C4-2B (cell line): ENCODE measurements around the gene VDAC1.
A peak's percentile ranks its signal among the peaks of the same experiment; 100 is the strongest.

Source experiments
- H3K27ac ChIP-seq: fragments of 450-650 bp; 2 replicates; pipeline ENCODE4 v1.5.1; 2017
- ZFX ChIP-seq: fragments of 450-650 bp; IDR thresholded peaks from 2 replicates; pipeline ENCODE4 v1.6.1; 2017
- TF ChIP-seq, protein P1 (sequence below): fragments of 450-650 bp; conservative IDR thresholded peaks from 2 replicates; pipeline ENCODE4 v1.5.1; 2017; ENCODE audit warnings: mild to moderate bottlenecking

VDAC1 gene

GRCh38 chr5:133993185-133993936 lies 11.4 kb downstream of the VDAC1 start:
- H3K27ac ChIP-seq, result peak overlapping the region; percentile 60; the same call in 1 of the 2 replicates
- TF ChIP-seq, protein P1, sequence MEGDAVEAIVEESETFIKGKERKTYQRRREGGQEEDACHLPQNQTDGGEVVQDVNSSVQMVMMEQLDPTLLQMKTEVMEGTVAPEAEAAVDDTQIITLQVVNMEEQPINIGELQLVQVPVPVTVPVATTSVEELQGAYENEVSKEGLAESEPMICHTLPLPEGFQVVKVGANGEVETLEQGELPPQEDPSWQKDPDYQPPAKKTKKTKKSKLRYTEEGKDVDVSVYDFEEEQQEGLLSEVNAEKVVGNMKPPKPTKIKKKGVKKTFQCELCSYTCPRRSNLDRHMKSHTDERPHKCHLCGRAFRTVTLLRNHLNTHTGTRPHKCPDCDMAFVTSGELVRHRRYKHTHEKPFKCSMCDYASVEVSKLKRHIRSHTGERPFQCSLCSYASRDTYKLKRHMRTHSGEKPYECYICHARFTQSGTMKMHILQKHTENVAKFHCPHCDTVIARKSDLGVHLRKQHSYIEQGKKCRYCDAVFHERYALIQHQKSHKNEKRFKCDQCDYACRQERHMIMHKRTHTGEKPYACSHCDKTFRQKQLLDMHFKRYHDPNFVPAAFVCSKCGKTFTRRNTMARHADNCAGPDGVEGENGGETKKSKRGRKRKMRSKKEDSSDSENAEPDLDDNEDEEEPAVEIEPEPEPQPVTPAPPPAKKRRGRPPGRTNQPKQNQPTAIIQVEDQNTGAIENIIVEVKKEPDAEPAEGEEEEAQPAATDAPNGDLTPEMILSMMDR, result no peak
- TF ChIP-seq ZFX, result no peak

- TF ChIP-seq, protein P1, result no peak
- no peak for TF ChIP-seq ZFX
- peak overlapping the region; percentile 60 for H3K27ac ChIP-seq
Measured at GRCh38 chr5:133992429-133993155, 12.2 kb downstream of the VDAC1 start.

DNA sequence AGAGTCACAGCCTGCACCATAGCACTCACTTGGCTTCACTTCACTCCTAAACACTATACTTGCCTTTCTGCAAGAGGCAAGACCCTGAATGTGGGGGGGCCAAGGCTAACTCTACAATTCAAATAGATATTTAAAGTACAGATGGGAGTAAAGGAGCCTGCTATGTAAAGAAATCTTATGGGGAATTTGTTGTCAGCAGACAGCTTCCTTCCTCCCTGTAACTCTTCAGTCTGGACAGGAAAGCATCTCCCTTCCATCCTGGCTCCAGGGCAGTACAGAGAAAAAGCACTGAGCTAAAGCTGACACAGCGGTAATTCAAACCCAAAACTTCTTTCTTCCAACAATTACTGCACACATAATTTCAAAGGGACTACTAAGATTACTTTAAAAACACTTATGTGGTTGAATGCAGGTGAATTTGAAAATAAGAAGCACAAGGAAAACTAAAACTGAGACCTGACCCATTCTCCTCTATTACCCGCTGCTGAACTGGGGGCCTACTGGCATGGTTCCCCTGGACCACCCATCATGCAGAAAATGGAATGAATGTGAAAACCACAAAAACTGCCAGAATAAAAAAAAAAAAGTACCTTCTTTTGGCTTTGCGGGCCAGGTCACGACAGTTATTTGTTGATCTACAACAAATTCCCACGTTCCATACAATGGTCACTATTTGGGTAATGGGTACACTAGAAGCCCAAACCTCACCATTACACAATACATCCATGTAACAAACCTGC lies 13.4 kb downstream of the VDAC1 start:
- H3K27ac ChIP-seq, result no peak overlapping the region
- no peak for TF ChIP-seq ZFX
- TF ChIP-seq, protein P1, result no peak

DNA sequence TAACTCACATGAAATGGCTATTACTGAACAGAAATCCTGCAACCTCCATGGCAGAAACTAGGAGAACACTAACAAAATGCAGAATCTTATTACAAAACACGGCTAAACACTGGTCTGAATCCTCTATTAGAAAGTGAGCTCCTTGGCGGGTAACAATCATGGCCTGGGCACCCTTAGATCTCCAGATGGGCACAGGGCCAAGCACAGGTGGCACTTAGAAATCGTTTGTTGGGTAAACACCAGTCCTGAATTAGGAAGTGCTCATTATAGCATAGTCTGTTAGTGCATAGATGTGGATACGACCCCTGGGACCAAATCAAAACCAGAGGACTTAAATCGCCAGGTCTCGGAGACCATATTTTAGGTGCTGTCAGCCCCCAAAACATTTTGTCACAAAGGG lies 14.4 kb downstream of the VDAC1 start:
- no peak for TF ChIP-seq ZFX
- TF ChIP-seq, protein P1, result no peak
- H3K27ac ChIP-seq, result no peak overlapping the region

GRCh38 chr5:133985540-133986180 lies 19.1 kb downstream of the VDAC1 start:
- H3K27ac ChIP-seq, result no peak overlapping the region

DNA sequence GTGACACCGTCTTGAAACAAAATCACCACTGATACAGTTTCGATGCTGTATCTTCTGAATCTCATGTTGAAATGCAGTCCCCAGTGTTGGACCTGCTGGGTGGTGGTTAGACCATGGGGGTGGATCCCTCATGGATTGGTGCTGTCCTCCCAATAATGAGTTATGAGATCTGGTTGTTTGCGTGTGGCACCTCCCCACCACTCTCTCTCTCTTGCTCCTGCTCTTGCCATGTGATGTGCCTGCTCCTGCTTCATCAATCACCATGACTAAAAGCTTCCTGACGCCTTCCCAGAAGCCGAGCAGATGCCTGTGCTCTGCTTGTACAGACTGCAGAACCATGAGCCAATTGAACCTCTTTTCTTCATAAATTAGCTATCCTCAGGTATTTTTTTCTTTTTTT lies 21.1 kb downstream of the VDAC1 start:
- no peak for TF ChIP-seq ZFX
- TF ChIP-seq, protein P1, result no peak
- H3K27ac ChIP-seq, result no peak overlapping the region

More at GRCh38 chr5:133985540-133986180, 19.1 kb downstream of the VDAC1 start:
- TF ChIP-seq, protein P1, result no peak
- TF ChIP-seq ZFX, result no peak
